Measurements from ENCODE around the gene USB1. TPM values are rescaled to one million over a fixed set of nuclear protein-coding genes. Genes with fewer than 3 reads are reported as not detected.

USB1 gene
- total RNA-seq, 4 donors from 2014 or later = 31.4 to 79.0 (median 60.0) TPM

- no peak overlapping the region for H3K4me3 ChIP-seq (replicated peaks in 1 of 3)
- H3K9me3 ChIP-seq = no peaks in the 10 kb centered on the region
- peak overlapping the region in 1 of 3 donors; percentile 91 for H3K27ac ChIP-seq
- WGBS, 2 donors = 83 to 96% methylated on average over 3 of the region's 3 CpGs
- TF ChIP-seq, protein P1, sequence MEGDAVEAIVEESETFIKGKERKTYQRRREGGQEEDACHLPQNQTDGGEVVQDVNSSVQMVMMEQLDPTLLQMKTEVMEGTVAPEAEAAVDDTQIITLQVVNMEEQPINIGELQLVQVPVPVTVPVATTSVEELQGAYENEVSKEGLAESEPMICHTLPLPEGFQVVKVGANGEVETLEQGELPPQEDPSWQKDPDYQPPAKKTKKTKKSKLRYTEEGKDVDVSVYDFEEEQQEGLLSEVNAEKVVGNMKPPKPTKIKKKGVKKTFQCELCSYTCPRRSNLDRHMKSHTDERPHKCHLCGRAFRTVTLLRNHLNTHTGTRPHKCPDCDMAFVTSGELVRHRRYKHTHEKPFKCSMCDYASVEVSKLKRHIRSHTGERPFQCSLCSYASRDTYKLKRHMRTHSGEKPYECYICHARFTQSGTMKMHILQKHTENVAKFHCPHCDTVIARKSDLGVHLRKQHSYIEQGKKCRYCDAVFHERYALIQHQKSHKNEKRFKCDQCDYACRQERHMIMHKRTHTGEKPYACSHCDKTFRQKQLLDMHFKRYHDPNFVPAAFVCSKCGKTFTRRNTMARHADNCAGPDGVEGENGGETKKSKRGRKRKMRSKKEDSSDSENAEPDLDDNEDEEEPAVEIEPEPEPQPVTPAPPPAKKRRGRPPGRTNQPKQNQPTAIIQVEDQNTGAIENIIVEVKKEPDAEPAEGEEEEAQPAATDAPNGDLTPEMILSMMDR (IDR thresholded peaks at IDR 0.05) = no peak
- TF ChIP-seq POLR2A (IDR thresholded peaks at IDR 0.05) = no peak
- DNase-seq = no peak
- intact Hi-C loops (cut with DNase I) = loop anchor here (10.0 kb wide), 1 partner anchor 194 kb away; the partner anchor contains the start of gene KIFC3
- no peaks in the 10 kb centered on the region for H3K27me3 ChIP-seq
- H3K36me3 ChIP-seq = peaks cover 10 to 11% of the 10 kb centered on the region in 2 donors
- peaks cover 53 to 63% of the 10 kb centered on the region in 2 donors for H3K4me1 ChIP-seq
These were observed 2.2 kb upstream of the USB1 start for GRCh38 chr16:57998992-57999365.

GRCh38 chr16:57999366-57999970 lies 1.7 kb upstream of the USB1 start:
- peaks cover 10 to 11% of the 10 kb centered on the region in 2 donors for H3K36me3 ChIP-seq
- intact Hi-C loops (cut with DNase I) = loop anchor here (10.0 kb wide), 1 partner anchor 195 kb away; the partner anchor contains the start of gene KIFC3
- H3K27ac ChIP-seq = peak overlapping the region; percentile 57 to 94 (median 66)
- H3K27me3 ChIP-seq = no peaks in the 10 kb centered on the region
- TF ChIP-seq, protein P1 (IDR thresholded peaks at IDR 0.05) = no peak
- TF ChIP-seq POLR2A (IDR thresholded peaks at IDR 0.05) = no peak
- H3K9me3 ChIP-seq = no peaks in the 10 kb centered on the region
- H3K4me1 ChIP-seq = peaks cover 48 to 58% of the 10 kb centered on the region in 2 donors
- H3K4me3 ChIP-seq (replicated peaks in 1 of 3) = peak overlapping the region; percentile 40 to 62 (median 47)
- peak in 1 of 2 donors; percentile 27 for DNase-seq
- 29 to 38% methylated on average over 5 to 6 of the region's 6 CpGs for WGBS, 2 donors

DNA sequence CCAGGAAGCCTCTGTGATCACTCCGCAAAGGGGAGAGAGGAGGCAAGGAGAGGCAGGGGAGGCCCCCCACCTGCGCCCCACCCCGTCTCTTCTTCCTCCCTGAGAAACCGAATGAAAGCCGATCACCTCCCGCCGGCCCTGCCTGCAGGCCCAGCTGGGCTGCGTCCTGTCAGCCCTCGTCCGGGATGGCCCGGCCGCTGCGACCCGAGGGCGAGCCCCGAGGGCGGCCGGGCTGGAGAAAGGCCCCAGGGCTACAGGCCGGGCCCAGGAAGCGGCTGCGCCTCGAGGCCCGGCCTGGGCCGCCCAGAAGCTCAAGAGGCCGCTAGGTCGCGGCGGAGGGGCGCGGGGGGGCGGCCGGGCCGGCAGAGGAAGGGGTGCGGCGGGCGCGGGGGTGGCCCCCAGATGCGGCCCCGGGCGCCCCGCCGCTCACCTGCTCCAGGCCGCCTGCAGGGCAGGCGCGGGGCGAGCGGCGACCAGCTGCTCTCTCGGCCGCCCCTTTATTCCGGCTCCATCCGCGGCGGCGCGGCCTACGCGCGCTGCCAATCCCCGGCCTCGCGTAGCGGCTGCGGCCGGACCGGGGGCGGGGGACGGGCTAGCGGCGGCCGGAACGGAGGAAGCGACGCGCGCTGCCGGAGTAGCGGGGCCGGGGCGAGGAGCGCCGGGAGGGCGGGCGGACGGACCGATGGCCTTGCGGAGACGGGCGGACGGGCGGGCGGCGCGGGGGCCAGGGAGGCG lies 1.1 kb upstream of the USB1 start, which contains the start of gene ZNF319:
Gene ZNF319, minus strand, starts transcription at position 702 of the 735 bp plus-strand sequence. CDS start 2,407 bp downstream, outside the sequence.
- peaks cover 10 to 11% of the 10 kb centered on the region in 2 donors for H3K36me3 ChIP-seq
- intact Hi-C loops (cut with DNase I) = loop anchor here (5.0 to 10.0 kb wide), 2 partner anchors 195 to 243 kb away; partner anchors contain the start of gene KIFC3
- TF ChIP-seq, protein P1 (IDR thresholded peaks at IDR 0.05) = no peak
- TF ChIP-seq POLR2A (IDR thresholded peaks at IDR 0.05) = peak in 1 of 2 donors; percentile 51
- DNase-seq = no peak
- no peaks in the 10 kb centered on the region for H3K27me3 ChIP-seq
- WGBS, 2 donors = 0 to 15% methylated on average over 5 to 7 of the region's 95 CpGs
- H3K9me3 ChIP-seq = no peaks in the 10 kb centered on the region
- H3K4me1 ChIP-seq = peaks cover 41 to 58% of the 10 kb centered on the region in 2 donors
- H3K4me3 ChIP-seq (replicated peaks in 1 of 3) = peak within 1 kb of the TSS; percentile 40 to 62 (median 47)
- peak within 1 kb of the TSS; percentile 63 to 94 (median 66) for H3K27ac ChIP-seq

DNA sequence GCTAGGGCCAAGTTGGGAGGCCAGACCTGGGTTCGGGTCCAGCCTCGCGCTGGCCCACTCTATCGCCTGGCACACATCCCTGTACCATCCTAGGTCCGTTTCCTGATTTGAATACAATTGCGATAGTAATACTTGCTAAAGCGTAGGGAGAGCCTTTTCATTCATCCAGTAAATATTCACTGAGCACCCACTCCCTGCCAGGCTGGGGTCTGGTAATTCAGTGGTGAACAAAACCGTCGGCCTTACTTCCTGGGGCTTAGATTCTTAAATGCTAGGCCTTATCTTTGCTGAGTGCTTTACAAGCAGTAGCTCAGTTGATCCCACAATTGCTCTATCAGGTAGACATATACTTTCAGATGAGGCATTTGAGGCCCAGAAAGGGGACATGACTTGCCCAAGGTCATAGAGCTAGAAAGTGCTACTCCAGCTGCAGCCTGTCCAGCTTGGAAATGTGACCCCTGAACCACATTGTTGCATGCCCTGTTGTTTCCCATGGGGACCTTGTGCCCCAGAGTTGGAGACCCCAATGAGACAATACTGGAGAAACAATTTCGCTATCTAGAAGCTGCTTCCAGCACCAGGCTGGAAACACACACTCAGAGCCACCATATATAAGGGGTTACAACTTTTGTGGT lies 691 bp downstream of the USB1 start:
- Histone ChIP-seq H3K4me3 (replicated peaks in 1 of 3) (peak overlapping the region in 1 of 3 donors; percentile 62), H3K27ac (peak overlapping the region in 1 of 3 donors; percentile 94), H3K36me3 (peaks cover 10 to 11% of the 10 kb centered on the region in 2 donors), H3K9me3 (no peaks in the 10 kb centered on the region), H3K4me1 (peaks cover 26 to 41% of the 10 kb centered on the region in 2 donors), H3K27me3 (no peaks in the 10 kb centered on the region)
- no peak for DNase-seq
- no peak for TF ChIP-seq POLR2A (IDR thresholded peaks at IDR 0.05)
- TF ChIP-seq, protein P1 (IDR thresholded peaks at IDR 0.05) = no peak
- intact Hi-C loops (cut with DNase I) = loop anchor here (2.0 to 5.0 kb wide), 2 partner anchors 101 to 245 kb away; no protein-coding TSS in a partner anchor
- WGBS, 2 donors = 54 to 69% methylated on average over 10 of the region's 10 CpGs

Data from thyroid gland (tissue), 4 donors.